ENCODE data around the gene REV1.

The REV1 gene

GRCh38 chr2:99448556-99448955 lies 41.3 kb downstream of the REV1 start:
- H3K27me3 ChIP-seq (ENCODE audit: low read depth, low read length): no peaks in the 10 kb centered on the region
- no peak overlapping the region for H3K27ac ChIP-seq (ENCODE audit: low read length)
- H3K9me3 ChIP-seq (ENCODE audit: insufficient read depth, low read length): no peaks in the 10 kb centered on the region
- peaks cover 23% of the 10 kb centered on the region for H3K4me1 ChIP-seq (ENCODE audit: low read length)
- no peak overlapping the region for H3K4me3 ChIP-seq (ENCODE audit: low read length)
- no peak overlapping the region for H2AFZ ChIP-seq (ENCODE audit: low read depth, low read length)
- H4K20me1 ChIP-seq (ENCODE audit: insufficient read depth, low read length): peaks cover 10% of the 10 kb centered on the region; the same call in 1 of the 2 replicates
- no peak overlapping the region for H3K9ac ChIP-seq (ENCODE audit: low read length)
- peaks cover 28% of the 10 kb centered on the region for H3K79me2 ChIP-seq (ENCODE audit: low read length)
- peaks cover 26% of the 10 kb centered on the region for H3K36me3 ChIP-seq (replicated peaks; ENCODE audit: low read depth, low read length)
- no peak overlapping the region for H3K4me2 ChIP-seq (ENCODE audit: low read length)
- no peak for TF ChIP-seq CTCF (IDR thresholded peaks at IDR 0.05; ENCODE audit: low read depth, low read length)
- no peak for TF ChIP-seq EZH2phosphoT487 (IDR thresholded peaks at IDR 0.05; ENCODE audit: low read depth)

- H4K20me1 ChIP-seq (ENCODE audit: insufficient read depth, low read length): 0 out of 2 replicates have a peak, but pooled peaks cover 3% of the 10 kb centered on the region
- H3K4me3 ChIP-seq (ENCODE audit: low read length): no peak overlapping the region
- H2AFZ ChIP-seq (ENCODE audit: low read depth, low read length): no peak overlapping the region
- no peak for TF ChIP-seq CTCF (IDR thresholded peaks at IDR 0.05; ENCODE audit: low read depth, low read length)
- TF ChIP-seq EZH2phosphoT487 (IDR thresholded peaks at IDR 0.05; ENCODE audit: low read depth): no peak
- H3K9me3 ChIP-seq (ENCODE audit: insufficient read depth, low read length): no peaks in the 10 kb centered on the region
- peaks cover 15% of the 10 kb centered on the region for H3K36me3 ChIP-seq (replicated peaks; ENCODE audit: low read depth, low read length)
- H3K4me2 ChIP-seq (ENCODE audit: low read length): peak overlapping the region; percentile 19
- peaks cover 22% of the 10 kb centered on the region for H3K79me2 ChIP-seq (ENCODE audit: low read length)
- no peak overlapping the region for H3K9ac ChIP-seq (ENCODE audit: low read length)
- H3K27me3 ChIP-seq (ENCODE audit: low read depth, low read length): no peaks in the 10 kb centered on the region
- H3K27ac ChIP-seq (ENCODE audit: low read length): no peak overlapping the region
- peaks cover 18% of the 10 kb centered on the region for H3K4me1 ChIP-seq (ENCODE audit: low read length)
Measured at GRCh38 chr2:99445065-99445464, 44.8 kb downstream of the REV1 start.

GRCh38 chr2:99444222-99444621 lies 45.6 kb downstream of the REV1 start:
- H3K9ac ChIP-seq (ENCODE audit: low read length): no peak overlapping the region

GRCh38 chr2:99442837-99443236 lies 47.0 kb downstream of the REV1 start:
- Histone ChIP-seq H3K9ac (ENCODE audit: low read length) (no peak overlapping the region), H4K20me1 (ENCODE audit: insufficient read depth, low read length) (0 out of 2 replicates have a peak, but pooled peaks cover 3% of the 10 kb centered on the region), H3K9me3 (ENCODE audit: insufficient read depth, low read length) (no peaks in the 10 kb centered on the region), H3K36me3 (replicated peaks; ENCODE audit: low read depth, low read length) (peaks cover 14% of the 10 kb centered on the region), H2AFZ (ENCODE audit: low read depth, low read length) (no peak overlapping the region), H3K4me2 (ENCODE audit: low read length) (no peak overlapping the region), H3K27ac (ENCODE audit: low read length) (no peak overlapping the region), H3K79me2 (ENCODE audit: low read length) (peaks cover 22% of the 10 kb centered on the region), H3K4me3 (ENCODE audit: low read length) (no peak overlapping the region), H3K4me1 (ENCODE audit: low read length) (peaks cover 18% of the 10 kb centered on the region), H3K27me3 (ENCODE audit: low read depth, low read length) (no peaks in the 10 kb centered on the region)
- TF ChIP-seq CTCF (IDR thresholded peaks at IDR 0.05; ENCODE audit: low read depth, low read length): peak; percentile 51
- no peak for TF ChIP-seq EZH2phosphoT487 (IDR thresholded peaks at IDR 0.05; ENCODE audit: low read depth)

More at GRCh38 chr2:99444222-99444621, 45.6 kb downstream of the REV1 start:
- H2AFZ ChIP-seq (ENCODE audit: low read depth, low read length): no peak overlapping the region
- H3K4me3 ChIP-seq (ENCODE audit: low read length): no peak overlapping the region
- no peak overlapping the region for H3K27ac ChIP-seq (ENCODE audit: low read length)
- TF ChIP-seq CTCF (IDR thresholded peaks at IDR 0.05; ENCODE audit: low read depth, low read length): no peak
- TF ChIP-seq EZH2phosphoT487 (IDR thresholded peaks at IDR 0.05; ENCODE audit: low read depth): no peak
- peaks cover 22% of the 10 kb centered on the region for H3K79me2 ChIP-seq (ENCODE audit: low read length)
- no peak overlapping the region for H3K4me2 ChIP-seq (ENCODE audit: low read length)
- 0 out of 2 replicates have a peak, but pooled peaks cover 3% of the 10 kb centered on the region for H4K20me1 ChIP-seq (ENCODE audit: insufficient read depth, low read length)
- H3K36me3 ChIP-seq (replicated peaks; ENCODE audit: low read depth, low read length): peaks cover 15% of the 10 kb centered on the region
- no peaks in the 10 kb centered on the region for H3K27me3 ChIP-seq (ENCODE audit: low read depth, low read length)
- no peaks in the 10 kb centered on the region for H3K9me3 ChIP-seq (ENCODE audit: insufficient read depth, low read length)
- H3K4me1 ChIP-seq (ENCODE audit: low read length): peaks cover 18% of the 10 kb centered on the region
